H54 (cell line): ENCODE results near the gene LRCOL1.

Source experiments
- DNase-seq: peaks from one replicate; pipeline ENCODE4 v3.0.0; 2011; ENCODE audit warnings: low spot score, mixed read lengths; ENCODE audit not compliant: insufficient read length
- FAIRE-seq: peaks from 3 replicates; lab custom pipeline; 2011; peaks lifted over from hg19 to GRCh38; lab: Jason Lieb, UNC
- POLR2A ChIP-seq: IDR thresholded peaks from 2 replicates; pipeline ENCODE4 v1.6.1; 2011; ENCODE audit warnings: low read depth, mild to moderate bottlenecking, low read length

Gene LRCOL1

GRCh38 chr12:132593521-132593920, 16.9 kb downstream of the LRCOL1 start:
- no peak for TF ChIP-seq POLR2A
- DNase-seq, result no peak
- FAIRE-seq, result no peak

- DNase-seq (no peak), FAIRE-seq (no peak)
- no peak for TF ChIP-seq POLR2A
Measured at GRCh38 chr12:132593071-132593470, 17.3 kb downstream of the LRCOL1 start.

- FAIRE-seq, result no peak
- no peak for DNase-seq
- TF ChIP-seq POLR2A, result no peak
Measured at GRCh38 chr12:132592282-132592970, 18.0 kb downstream of the LRCOL1 start.

GRCh38 chr12:132591107-132591935, 19.1 kb downstream of the LRCOL1 start:
- FAIRE-seq (no peak), DNase-seq (no peak)
- no peak for TF ChIP-seq POLR2A

- no peak for FAIRE-seq
Measured at GRCh38 chr12:132588821-132589669, 21.3 kb downstream of the LRCOL1 start.

GRCh38 chr12:132588319-132588718, 22.1 kb downstream of the LRCOL1 start:
- DNase-seq (no peak), FAIRE-seq (no peak)
- TF ChIP-seq POLR2A, result no peak

More at GRCh38 chr12:132588821-132589669, 21.3 kb downstream of the LRCOL1 start:
- no peak for TF ChIP-seq POLR2A
- no peak for DNase-seq

- no peak for TF ChIP-seq POLR2A
- no peak for FAIRE-seq
- DNase-seq, result no peak
Measured at GRCh38 chr12:132587781-132588180, 22.6 kb downstream of the LRCOL1 start.

GRCh38 chr12:132586929-132587328, 23.5 kb downstream of the LRCOL1 start:
- FAIRE-seq, result no peak
- TF ChIP-seq POLR2A, result no peak
- no peak for DNase-seq

- FAIRE-seq (no peak), DNase-seq (no peak)
- no peak for TF ChIP-seq POLR2A
Measured at GRCh38 chr12:132585177-132585576, 25.2 kb downstream of the LRCOL1 start.

- DNase-seq (no peak), FAIRE-seq (no peak)
- TF ChIP-seq POLR2A, result no peak
Measured at GRCh38 chr12:132584429-132584828, 26.0 kb downstream of the LRCOL1 start.

- no peak for TF ChIP-seq POLR2A
- DNase-seq (no peak), FAIRE-seq (no peak)
Measured at GRCh38 chr12:132583736-132584135, 26.6 kb downstream of the LRCOL1 start.

- FAIRE-seq, result no peak
- TF ChIP-seq POLR2A, result no peak
- no peak for DNase-seq
Measured at GRCh38 chr12:132583411-132583710, 27.0 kb downstream of the LRCOL1 start.

GRCh38 chr12:132582582-132583410, 27.6 kb downstream of the LRCOL1 start:
- no peak for FAIRE-seq
- no peak for DNase-seq
- TF ChIP-seq POLR2A, result no peak

GRCh38 chr12:132582058-132582420, 28.3 kb downstream of the LRCOL1 start:
- TF ChIP-seq POLR2A, result no peak
- FAIRE-seq (no peak), DNase-seq (no peak)
